Measurements from ENCODE around the gene C18orf32. TPM values are rescaled to one million over a fixed set of nuclear protein-coding genes. Genes with fewer than 3 reads are reported as not detected.

Gene C18orf32
- total and polyA plus RNA-seq, 2 of the 13 experiments (the other 11 are each of a cell fraction or from before 2014, with no cell fraction given): 17.6 to 20.6 TPM

- TF ChIP-seq ZNF775 (CRISPR knock-in tag; IDR thresholded peaks at IDR 0.05; ENCODE audit: borderline replicate concordance) (no peak), DR1 (CRISPR knock-in tag; IDR thresholded peaks at IDR 0.05) (peak; percentile 96), BCL3 (CRISPR knock-in tag; IDR thresholded peaks at IDR 0.05) (no peak), MLX (CRISPR knock-in tag; IDR thresholded peaks at IDR 0.05) (0 out of 2 replicates have a peak, but pooled peaks have one; percentile 60), ZMAT3 (CRISPR knock-in tag; conservative IDR thresholded peaks at IDR 0.05) (peak; percentile 83; the same call in 1 of the 2 replicates), RAD21 (CRISPR knock-in tag; IDR thresholded peaks at IDR 0.05) (peak; percentile 40; the same call in 1 of the 2 replicates), SATB2 (CRISPR knock-in tag; IDR thresholded peaks at IDR 0.05) (0 out of 2 replicates have a peak, but pooled peaks have one; percentile 67), ZNF773 (CRISPR knock-in tag; IDR thresholded peaks at IDR 0.05; ENCODE audit: borderline replicate concordance) (no peak), HDAC2 (CRISPR knock-in tag; IDR thresholded peaks at IDR 0.05) (0 out of 2 replicates have a peak, but pooled peaks have one; percentile 19), GRHL1 (CRISPR knock-in tag; conservative IDR thresholded peaks at IDR 0.05) (no peak), CTCF (CRISPR knock-in tag; IDR thresholded peaks at IDR 0.05) (0 out of 2 replicates have a peak, but pooled peaks have one; percentile 4), FOXO1 (CRISPR knock-in tag; IDR thresholded peaks at IDR 0.05) (no peak), CBX2 (IDR thresholded peaks at IDR 0.05; ENCODE audit: low read depth, low read length) (no peak), CBX2 (CRISPR knock-in tag; IDR thresholded peaks at IDR 0.05; ENCODE audit: low read depth) (no peak), GABPB1 (CRISPR knock-in tag; IDR thresholded peaks at IDR 0.05) (peak; percentile 88), MTF2 (CRISPR knock-in tag; IDR thresholded peaks at IDR 0.05; ENCODE audit: borderline replicate concordance) (no peak), SP1 (IDR thresholded peaks at IDR 0.05) (peak; percentile 91), SP1 (CRISPR knock-in tag; IDR thresholded peaks at IDR 0.05) (peak; percentile 36; the same call in 1 of the 2 replicates), FOSL2 (CRISPR knock-in tag; IDR thresholded peaks at IDR 0.05) (peak; percentile 59; the same call in 1 of the 2 replicates), KLF6 (CRISPR knock-in tag; IDR thresholded peaks at IDR 0.05) (peak; percentile 52; the same call in 1 of the 2 replicates), HCFC1 (IDR thresholded peaks at IDR 0.05; ENCODE audit: low read depth, low read length) (peak; percentile 53; the same call in 1 of the 2 replicates), NR2C2 (CRISPR knock-in tag; IDR thresholded peaks at IDR 0.05; ENCODE audit: borderline replicate concordance) (peak; percentile 56; the same call in 1 of the 2 replicates), FOXC1 (CRISPR knock-in tag; IDR thresholded peaks at IDR 0.05; ENCODE audit: borderline replicate concordance) (peak; percentile 75; the same call in 1 of the 2 replicates), BRD4 (CRISPR knock-in tag; IDR thresholded peaks at IDR 0.05) (peak; percentile 80; the same call in 1 of the 2 replicates), FIP1L1 (IDR thresholded peaks at IDR 0.05; ENCODE audit: borderline replicate concordance, insufficient read depth, low read depth, low read length) (0 out of 2 replicates have a peak, but pooled peaks have one; percentile 59)
Measured at GRCh38 chr18:49491857-49492693, 5.0 kb upstream of the C18orf32 start, which contains the start of gene RPL17 (continued).

Data from HepG2 (cell line).